Body of pancreas (tissue), 4 donors: ENCODE results near the gene DENND1A.

Experiments used
- POLR2A ChIP-seq, 3 donors: fragments of 450-650 bp; IDR thresholded peaks; one replicate each; pipeline ENCODE4 v1.6.1; 2016; ENCODE audit warnings: antibody characterized with exemption in 3 of 3, mild to moderate bottlenecking in 2 of 3
- TF ChIP-seq, protein P1 (sequence below), 7 experiments: fragments of 450-650 bp in 4 of 7; fragments of 200-600 bp in 3 of 7; sonication (generic) in 3 of 7; IDR thresholded peaks; one replicate each; pipeline ENCODE4 v1.5.1; 2016 to 2019; ENCODE audit warnings: antibody characterized with exemption in 7 of 7

DNA sequence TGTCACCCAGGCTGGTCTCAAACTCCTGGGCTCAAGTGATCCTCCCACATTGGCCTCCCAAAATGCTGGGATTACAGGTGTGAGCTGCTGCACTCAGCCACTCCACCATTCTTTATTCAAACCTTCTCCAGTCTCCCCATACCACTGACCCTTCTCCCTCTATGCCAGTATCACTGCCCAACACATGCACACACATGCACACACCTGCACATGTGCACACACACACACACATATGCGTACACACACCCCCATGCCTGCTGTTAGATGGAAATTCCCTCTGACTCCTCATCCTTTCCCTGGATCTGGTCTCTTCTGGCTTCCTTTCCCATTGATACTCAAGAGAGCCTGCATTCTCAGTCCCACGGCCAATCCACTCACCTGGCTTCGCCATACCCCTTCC is 404.0 kb downstream of the DENND1A start:
- TF ChIP-seq POLR2A (IDR thresholded peaks at IDR 0.05): no peak
- TF ChIP-seq, protein P1, sequence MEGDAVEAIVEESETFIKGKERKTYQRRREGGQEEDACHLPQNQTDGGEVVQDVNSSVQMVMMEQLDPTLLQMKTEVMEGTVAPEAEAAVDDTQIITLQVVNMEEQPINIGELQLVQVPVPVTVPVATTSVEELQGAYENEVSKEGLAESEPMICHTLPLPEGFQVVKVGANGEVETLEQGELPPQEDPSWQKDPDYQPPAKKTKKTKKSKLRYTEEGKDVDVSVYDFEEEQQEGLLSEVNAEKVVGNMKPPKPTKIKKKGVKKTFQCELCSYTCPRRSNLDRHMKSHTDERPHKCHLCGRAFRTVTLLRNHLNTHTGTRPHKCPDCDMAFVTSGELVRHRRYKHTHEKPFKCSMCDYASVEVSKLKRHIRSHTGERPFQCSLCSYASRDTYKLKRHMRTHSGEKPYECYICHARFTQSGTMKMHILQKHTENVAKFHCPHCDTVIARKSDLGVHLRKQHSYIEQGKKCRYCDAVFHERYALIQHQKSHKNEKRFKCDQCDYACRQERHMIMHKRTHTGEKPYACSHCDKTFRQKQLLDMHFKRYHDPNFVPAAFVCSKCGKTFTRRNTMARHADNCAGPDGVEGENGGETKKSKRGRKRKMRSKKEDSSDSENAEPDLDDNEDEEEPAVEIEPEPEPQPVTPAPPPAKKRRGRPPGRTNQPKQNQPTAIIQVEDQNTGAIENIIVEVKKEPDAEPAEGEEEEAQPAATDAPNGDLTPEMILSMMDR (IDR thresholded peaks at IDR 0.05): no peak
